Astrocyte of the spinal cord (primary cell): ENCODE results near the gene RHOBTB1.

Experiments
- DNase-seq: peaks from one replicate; pipeline ENCODE4 v3.0.0; 2011; ENCODE audit warnings: low read depth, low spot score
- H3K4me3 ChIP-seq: 2 replicates; pipeline ENCODE4 v1.5.1; 2011; ENCODE audit warnings: low read depth, mild to moderate bottlenecking, low read length, moderate library complexity
- in situ Hi-C: cut with HindIII; loops from 2 replicates; pipeline ENCODE4 v1.10.0; 2017; ENCODE audit warnings: low sequenced_read_pairs
- TF ChIP-seq, protein P1 (sequence below): IDR thresholded peaks from 2 replicates; pipeline ENCODE4 v1.5.1; 2012; ENCODE audit warnings: low read depth, mild to moderate bottlenecking, low read length, inconsistent platforms

Gene RHOBTB1

DNA sequence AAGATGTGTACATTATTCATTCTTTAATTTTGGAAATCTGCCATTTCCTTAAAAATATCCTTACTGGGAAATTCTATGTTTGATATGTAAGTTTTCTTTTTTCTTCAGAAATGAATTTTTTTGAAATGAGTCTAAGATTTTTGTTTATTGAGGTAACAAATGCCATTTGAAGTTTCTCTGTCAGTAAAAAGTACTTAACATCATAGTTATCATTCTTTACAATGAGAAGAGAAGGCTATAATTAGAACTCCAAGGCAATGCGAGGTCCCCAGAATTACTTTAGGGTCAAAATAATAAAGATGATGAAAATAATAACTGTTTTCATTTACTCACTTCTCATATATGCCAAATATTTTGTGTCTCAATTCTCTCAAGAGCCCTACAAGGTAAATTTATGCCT, 37.0 kb upstream of the RHOBTB1 start:
- TF ChIP-seq, protein P1, sequence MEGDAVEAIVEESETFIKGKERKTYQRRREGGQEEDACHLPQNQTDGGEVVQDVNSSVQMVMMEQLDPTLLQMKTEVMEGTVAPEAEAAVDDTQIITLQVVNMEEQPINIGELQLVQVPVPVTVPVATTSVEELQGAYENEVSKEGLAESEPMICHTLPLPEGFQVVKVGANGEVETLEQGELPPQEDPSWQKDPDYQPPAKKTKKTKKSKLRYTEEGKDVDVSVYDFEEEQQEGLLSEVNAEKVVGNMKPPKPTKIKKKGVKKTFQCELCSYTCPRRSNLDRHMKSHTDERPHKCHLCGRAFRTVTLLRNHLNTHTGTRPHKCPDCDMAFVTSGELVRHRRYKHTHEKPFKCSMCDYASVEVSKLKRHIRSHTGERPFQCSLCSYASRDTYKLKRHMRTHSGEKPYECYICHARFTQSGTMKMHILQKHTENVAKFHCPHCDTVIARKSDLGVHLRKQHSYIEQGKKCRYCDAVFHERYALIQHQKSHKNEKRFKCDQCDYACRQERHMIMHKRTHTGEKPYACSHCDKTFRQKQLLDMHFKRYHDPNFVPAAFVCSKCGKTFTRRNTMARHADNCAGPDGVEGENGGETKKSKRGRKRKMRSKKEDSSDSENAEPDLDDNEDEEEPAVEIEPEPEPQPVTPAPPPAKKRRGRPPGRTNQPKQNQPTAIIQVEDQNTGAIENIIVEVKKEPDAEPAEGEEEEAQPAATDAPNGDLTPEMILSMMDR: no peak
- in situ Hi-C loops: no loop called here
- H3K4me3 ChIP-seq: no peak overlapping the region
- no peak for DNase-seq

DNA sequence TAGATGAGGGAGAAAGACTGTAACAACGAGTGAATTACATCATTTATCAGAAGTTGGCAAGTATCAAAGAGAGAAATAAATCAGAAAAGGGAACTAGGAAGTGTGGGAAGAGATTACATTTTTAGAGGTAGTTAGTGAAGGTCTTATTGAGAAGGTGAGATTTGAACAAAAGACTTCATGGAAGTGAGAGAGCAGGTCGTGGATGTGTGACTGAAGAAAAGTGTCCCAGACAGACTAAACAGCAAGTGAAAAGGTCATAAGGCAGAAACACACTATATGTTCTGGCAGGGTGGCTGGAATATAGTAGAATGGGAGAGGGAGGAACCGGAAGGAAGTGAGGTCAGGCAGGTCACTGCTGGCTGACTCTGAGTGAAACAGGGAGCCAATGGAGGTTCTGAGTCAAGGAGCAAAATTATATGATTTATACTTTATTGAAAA, 35.7 kb upstream of the RHOBTB1 start:
- H3K4me3 ChIP-seq: no peak overlapping the region
- TF ChIP-seq, protein P1: no peak
- in situ Hi-C loops: no loop called here
- no peak for DNase-seq

DNA sequence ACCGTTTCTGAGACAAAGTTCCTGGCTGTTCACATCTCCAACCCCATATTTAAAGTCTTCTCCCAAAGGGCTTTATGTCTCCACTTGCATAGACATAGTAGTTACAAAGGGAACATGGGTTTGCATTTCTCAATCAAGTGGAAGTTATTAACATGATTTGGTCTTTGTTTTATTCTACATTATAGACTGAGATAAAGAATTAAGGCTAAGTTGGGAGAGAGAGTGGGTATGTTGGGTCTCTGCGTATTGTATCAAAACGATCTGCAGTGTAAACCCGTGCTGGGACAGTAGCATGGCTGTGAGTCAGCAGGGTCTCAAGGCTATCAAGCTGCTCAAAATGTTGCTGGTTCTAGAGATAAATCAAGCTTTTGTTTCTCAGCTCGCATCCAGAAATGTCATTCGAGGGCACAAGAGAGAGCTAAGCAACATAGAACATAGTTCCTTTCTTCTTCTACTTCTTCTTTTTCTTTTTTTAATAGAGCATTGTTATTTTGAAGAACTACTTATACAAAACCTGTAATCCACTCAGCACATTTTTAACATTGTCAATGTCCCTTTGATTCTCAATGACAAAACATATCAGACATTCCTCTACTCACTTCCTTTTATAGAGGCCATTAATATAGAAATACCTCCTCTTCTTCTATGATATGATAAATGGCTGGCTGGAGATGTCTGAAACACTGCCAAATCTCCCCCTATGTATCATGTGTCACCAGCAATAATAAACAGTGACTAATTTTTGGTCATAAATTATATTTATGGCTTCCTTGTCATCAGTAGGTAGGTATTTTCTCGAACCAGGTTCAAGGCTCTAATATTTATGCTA, 34.5 kb upstream of the RHOBTB1 start:
- TF ChIP-seq, protein P1: no peak
- in situ Hi-C loops: no loop called here
- DNase-seq: no peak
- no peak overlapping the region for H3K4me3 ChIP-seq

DNA sequence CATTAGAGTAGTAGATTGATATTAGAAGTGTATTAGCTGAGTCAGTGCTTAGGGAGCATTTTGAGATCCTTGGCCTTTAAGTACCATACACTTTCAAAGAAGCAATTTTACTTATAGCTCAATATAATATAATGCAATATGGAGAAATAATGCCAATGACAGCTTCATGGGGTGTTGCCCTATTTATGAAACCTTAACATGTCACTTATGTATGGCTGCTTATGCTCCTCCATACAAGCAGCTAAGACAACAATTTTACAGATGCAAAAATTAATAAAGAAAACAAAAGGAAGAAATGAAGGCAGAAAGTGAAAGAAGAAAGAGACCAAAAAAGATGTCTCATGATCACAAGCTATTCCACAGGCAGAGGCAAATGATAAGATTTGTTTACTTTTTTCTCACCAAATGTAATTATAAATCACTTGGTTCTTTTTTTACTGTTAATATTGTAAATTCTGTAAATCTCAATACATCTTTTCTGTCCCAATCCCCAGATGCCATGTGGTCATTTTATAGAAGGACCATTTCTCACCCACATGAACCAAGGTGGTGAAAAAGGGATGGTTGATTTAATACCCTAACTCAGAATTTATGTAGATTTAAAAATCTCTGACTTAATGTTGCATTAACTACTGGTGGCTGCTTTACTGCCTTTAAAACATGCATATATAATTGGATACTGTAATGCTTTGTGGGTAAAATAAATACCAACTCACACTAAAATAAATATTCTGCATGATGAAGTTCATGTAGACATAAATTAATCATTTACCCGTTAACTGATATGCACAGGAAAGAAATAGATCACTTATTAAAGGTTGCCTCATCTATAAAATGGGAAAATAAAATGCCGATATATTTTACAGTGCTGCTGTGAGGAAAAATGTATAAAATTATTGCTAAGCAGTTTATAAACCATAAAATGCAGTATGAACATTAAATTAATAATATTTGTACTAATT, 33.5 kb upstream of the RHOBTB1 start:
- H3K4me3 ChIP-seq: no peak overlapping the region
- no peak for DNase-seq
- TF ChIP-seq, protein P1: no peak
- in situ Hi-C loops: no loop called here

DNA sequence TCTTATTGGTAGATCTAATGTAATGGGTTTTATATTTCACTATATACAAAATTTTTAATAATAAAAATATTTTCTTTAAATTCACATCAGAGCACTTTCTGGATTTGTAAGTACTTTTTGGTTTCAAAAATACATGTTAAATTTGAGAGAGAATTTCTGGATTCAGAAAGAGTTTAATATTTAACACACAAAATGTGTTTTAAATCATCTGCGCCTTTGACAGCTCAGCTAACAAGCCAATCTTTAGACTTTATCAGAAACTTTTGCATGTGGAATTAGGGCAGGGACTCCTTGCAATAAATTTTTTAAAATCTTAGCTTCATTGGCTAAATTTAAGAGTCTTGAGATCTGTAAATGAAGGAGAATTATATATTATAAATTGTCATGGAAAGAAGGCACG, 32.7 kb upstream of the RHOBTB1 start:
- no peak overlapping the region for H3K4me3 ChIP-seq
- in situ Hi-C loops: no loop called here
- no peak for DNase-seq
- TF ChIP-seq, protein P1: no peak

DNA sequence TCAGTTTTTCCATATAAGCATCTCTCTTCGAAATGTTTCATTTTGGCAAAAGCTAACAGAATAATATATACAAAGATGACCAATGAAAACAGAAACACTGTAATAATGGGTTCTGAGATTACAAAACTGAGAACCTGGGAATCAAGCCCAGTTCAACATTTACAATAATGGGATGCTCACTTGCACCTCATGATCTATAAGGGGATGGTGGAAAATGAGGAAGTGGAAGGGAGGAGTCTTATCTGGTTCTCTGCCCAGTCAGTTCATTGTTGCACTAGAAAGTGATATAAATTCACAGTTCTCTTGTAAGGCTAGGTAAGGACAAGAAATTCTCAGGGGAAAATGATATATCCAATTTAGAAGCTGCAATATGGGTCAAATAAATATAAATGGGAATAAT, 31.7 kb upstream of the RHOBTB1 start:
- in situ Hi-C loops: no loop called here
- TF ChIP-seq, protein P1: no peak
- no peak for DNase-seq
- H3K4me3 ChIP-seq: no peak overlapping the region
